CD8-positive, alpha-beta memory T cell (primary cell): ENCODE measurements around the gene TP63. TPM values are rescaled to one million over a fixed set of nuclear protein-coding genes. Genes with fewer than 3 reads are reported as not detected.
A peak's percentile ranks its signal among the peaks of the same experiment; 100 is the strongest.

Experiments used
- CTCF ChIA-PET: fragments of 350-600 bp; sonication (Branson Sonifier 250); formaldehyde crosslinking; loops from one replicate; lab custom pipeline; 2021; ENCODE audit warnings: antibody characterized with exemption; lab: Charles Lee
- POLR2A ChIA-PET: fragments of 350-600 bp; sonication (Branson Sonifier 250); formaldehyde crosslinking; loops from one replicate; lab custom pipeline; 2021; ENCODE audit warnings: antibody characterized with exemption; lab: Charles Lee
- DNase-seq, 5 donors: peaks; one replicate each; pipeline versions ENCODE4 v3.0.0 to v3.0.0-alpha.2; 2020 to 2022; ENCODE audit warnings: mixed read lengths in 1 of 5
- H3K27ac ChIP-seq: one replicate; pipeline ENCODE4 v1.7.0; 2013; ENCODE audit warnings: low read depth, mild to moderate bottlenecking, low read length, moderate library complexity
- H3K27me3 ChIP-seq: 2 replicates; pipeline ENCODE4 v1.7.0; 2013; ENCODE audit warnings: low read length, mild to moderate bottlenecking; ENCODE audit not compliant: insufficient read depth, poor library complexity, severe bottlenecking
- H3K36me3 ChIP-seq: 2 replicates; pipeline ENCODE4 v1.7.0; 2013; ENCODE audit warnings: mild to moderate bottlenecking, low read length, moderate library complexity; ENCODE audit not compliant: insufficient read depth
- H3K4me1 ChIP-seq: 2 replicates; pipeline ENCODE4 v1.7.0; 2013; ENCODE audit warnings: mild to moderate bottlenecking, low read length, moderate library complexity; ENCODE audit not compliant: insufficient read depth
- H3K4me3 ChIP-seq: 2 replicates; pipeline ENCODE4 v1.7.0; 2013; ENCODE audit warnings: mild to moderate bottlenecking, low read length
- H3K9me3 ChIP-seq: 2 replicates; pipeline ENCODE4 v1.7.0; 2013; ENCODE audit warnings: mild to moderate bottlenecking, low read length
- H3K27ac Mint-ChIP-seq, 8 donors: one replicate each; pipeline ENCODE4 v1.8.0; 2020 to 2021; ENCODE audit warnings: mixed read lengths in 8 of 8, mild to moderate bottlenecking in 6 of 8, inconsistent platforms in 3 of 8, moderate library complexity in 3 of 8
- H3K27me3 Mint-ChIP-seq, 2 donors: one replicate each; pipeline ENCODE4 v1.8.0; 2020 to 2021; ENCODE audit warnings: mixed read lengths in 2 of 2, mild to moderate bottlenecking in 1 of 2, moderate library complexity in 1 of 2
- H3K36me3 Mint-ChIP-seq, 3 donors: one replicate each; pipeline ENCODE4 v1.8.0; 2020 to 2021; ENCODE audit warnings: mixed read lengths in 3 of 3, inconsistent platforms in 1 of 3, mild to moderate bottlenecking in 1 of 3
- H3K4me1 Mint-ChIP-seq, 3 donors: one replicate each; pipeline ENCODE4 v1.8.0; 2020 to 2021; ENCODE audit warnings: mixed read lengths in 3 of 3, inconsistent platforms in 1 of 3, mild to moderate bottlenecking in 1 of 3
- H3K4me3 Mint-ChIP-seq, 7 donors: one replicate each; pipeline ENCODE4 v1.8.0; 2020 to 2021; ENCODE audit warnings: mixed read lengths in 7 of 7, mild to moderate bottlenecking in 6 of 7, moderate library complexity in 4 of 7, inconsistent platforms in 2 of 7
- H3K9me3 Mint-ChIP-seq, 5 donors: one replicate each; pipeline ENCODE4 v1.8.0; 2020 to 2022; ENCODE audit warnings: mixed read lengths in 5 of 5, mild to moderate bottlenecking in 3 of 5, moderate library complexity in 2 of 5, inconsistent platforms in 1 of 5
- polyA plus RNA-seq: library from polyadenylated mRNA; unstranded; fragments of 300-500 nt; fragmentation: Illumina TruSeq; gene quantifications from one replicate; pipeline ENCODE4 v1.2.3, GENCODE V29; 2021
- total RNA-seq, 2 experiments: library from RNA; stranded (reverse); gene quantifications; one replicate each; pipeline ENCODE4 v1.2.3, GENCODE V29; 2021

Gene TP63
- total and polyA plus RNA-seq, 3 experiments from 2014 or later, result 0.13 to 0.82 (median 0.31) TPM

DNA sequence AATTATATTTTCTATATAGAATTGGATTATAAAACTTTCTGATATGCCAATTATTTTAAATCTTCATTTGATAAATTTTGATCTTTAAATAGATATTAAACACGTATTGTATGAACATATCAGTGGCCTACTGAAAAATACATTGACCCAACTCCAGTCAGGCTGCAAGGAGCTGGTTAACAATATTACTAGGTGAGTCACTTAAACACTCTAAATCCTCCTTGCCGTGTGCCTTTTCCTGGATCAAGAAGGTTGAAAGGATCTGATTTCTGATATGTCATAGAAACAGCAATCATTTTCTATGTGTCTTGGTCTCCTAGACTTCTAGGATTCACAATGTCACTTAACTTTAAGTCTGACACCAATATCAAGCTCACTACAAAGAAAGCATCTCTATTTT lies 123.2 kb downstream of the TP63 start:
- DNase-seq, result no peak
- Histone ChIP-seq H3K4me1 (no peaks in the 10 kb centered on the region), H3K4me3 (no peak overlapping the region), H3K36me3 (no peaks in the 10 kb centered on the region), H3K9me3 (no peaks in the 10 kb centered on the region), H3K27me3 (no peaks in the 10 kb centered on the region), H3K27ac (no peak overlapping the region)
- ChIA-PET POLR2A (no interaction called here), CTCF (no interaction called here)
- Mint-ChIP-seq H3K4me3 (no peak overlapping the region), H3K27me3 (peaks cover 0 to 9% of the 10 kb centered on the region in 2 donors), H3K36me3 (no peaks in the 10 kb centered on the region), H3K9me3 (peaks cover 0 to 2% (median 0%) of the 10 kb centered on the region in 5 donors), H3K27ac (no peak overlapping the region), H3K4me1 (no peaks in the 10 kb centered on the region)

DNA sequence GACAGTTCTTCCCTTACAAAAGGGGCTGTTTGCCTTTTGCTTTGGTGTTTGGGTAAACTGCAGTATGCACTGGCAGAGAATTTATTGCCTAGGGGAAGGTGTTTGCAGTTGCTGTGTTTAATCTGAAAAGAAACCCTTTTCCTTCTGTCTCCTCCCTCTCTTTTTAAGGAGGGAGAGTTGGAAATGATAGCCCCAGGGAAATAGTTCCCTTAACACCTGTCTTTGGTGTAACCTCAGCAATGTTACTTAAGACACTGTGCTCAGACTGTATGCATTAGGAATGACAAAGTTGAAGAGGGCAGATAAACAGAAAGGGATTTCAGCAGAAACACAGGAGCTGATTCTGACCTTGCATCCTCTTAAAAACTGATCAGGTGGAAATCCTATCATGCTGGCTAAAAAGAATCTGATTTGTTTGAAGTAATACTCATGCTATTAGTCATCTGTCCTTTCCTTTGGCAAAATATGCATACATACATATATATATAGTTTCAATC lies 125.4 kb downstream of the TP63 start:
- H3K27me3 ChIP-seq, result no peaks in the 10 kb centered on the region

DNA sequence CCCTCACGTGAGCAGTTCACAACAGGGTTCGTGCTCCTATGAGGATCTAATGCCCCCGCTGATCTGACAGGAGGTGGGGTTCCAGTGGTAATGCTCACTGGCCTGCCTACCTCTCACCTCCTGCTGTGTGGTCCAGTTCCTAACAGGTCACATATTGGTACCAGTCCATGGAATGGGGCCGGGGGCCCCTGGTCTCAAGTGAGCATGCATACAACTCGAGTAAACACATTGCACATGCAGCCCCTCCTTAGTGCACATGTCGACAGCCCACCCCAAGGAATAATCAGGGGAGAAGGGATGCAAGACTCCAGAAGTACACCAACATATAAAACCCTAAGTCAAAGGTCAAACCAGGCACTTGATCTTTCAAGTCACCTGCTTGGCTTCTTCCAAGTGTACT lies 127.0 kb downstream of the TP63 start:
- Histone ChIP-seq H3K4me3 (no peak overlapping the region), H3K27me3 (no peaks in the 10 kb centered on the region), H3K36me3 (no peaks in the 10 kb centered on the region), H3K27ac (no peak overlapping the region), H3K9me3 (no peaks in the 10 kb centered on the region), H3K4me1 (no peaks in the 10 kb centered on the region)
- ChIA-PET CTCF (no interaction called here), POLR2A (no interaction called here)
- no peaks in the 10 kb centered on the region for H3K9me3 Mint-ChIP-seq
- DNase-seq, result no peak
- H3K36me3 Mint-ChIP-seq, result no peaks in the 10 kb centered on the region
- no peaks in the 10 kb centered on the region for H3K4me1 Mint-ChIP-seq
- peaks cover 0 to 9% of the 10 kb centered on the region in 2 donors for H3K27me3 Mint-ChIP-seq
- H3K4me3 Mint-ChIP-seq, result no peak overlapping the region
- no peak overlapping the region for H3K27ac Mint-ChIP-seq

More for the DNA sequence above, 125.4 kb downstream of the TP63 start:
- Mint-ChIP-seq H3K9me3 (no peaks in the 10 kb centered on the region), H3K27me3 (peaks cover 0 to 9% of the 10 kb centered on the region in 2 donors), H3K4me3 (no peak overlapping the region), H3K4me1 (no peaks in the 10 kb centered on the region), H3K27ac (no peak overlapping the region), H3K36me3 (no peaks in the 10 kb centered on the region)
- Histone ChIP-seq H3K27ac (no peak overlapping the region), H3K4me3 (no peak overlapping the region), H3K4me1 (no peaks in the 10 kb centered on the region), H3K9me3 (no peaks in the 10 kb centered on the region), H3K36me3 (no peaks in the 10 kb centered on the region)
- POLR2A ChIA-PET, result no interaction called here
- DNase-seq, result no peak
- CTCF ChIA-PET, result no interaction called here

DNA sequence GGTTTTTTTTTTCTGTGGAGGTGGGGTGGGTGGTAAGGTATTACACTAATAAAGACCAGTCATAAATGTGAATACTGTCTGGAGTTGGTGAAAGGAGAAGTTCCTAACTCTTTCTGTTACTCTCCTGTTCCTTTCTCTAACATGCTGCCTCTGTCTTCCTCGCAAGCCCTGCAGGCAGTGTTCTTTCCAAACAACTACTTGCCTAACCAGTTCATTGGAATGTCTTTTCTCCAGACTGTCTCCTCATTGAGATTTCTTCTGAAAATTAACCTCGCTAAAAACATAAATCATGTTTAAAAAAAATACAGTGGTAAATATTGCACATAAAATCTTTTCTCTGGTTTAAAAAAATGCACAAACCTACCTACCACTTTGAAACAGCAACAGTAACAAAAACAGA lies 135.2 kb downstream of the TP63 start:
- no peaks in the 10 kb centered on the region for H3K4me1 ChIP-seq
- Mint-ChIP-seq H3K27me3 (peaks cover 0 to 2% of the 10 kb centered on the region in 2 donors), H3K27ac (no peak overlapping the region), H3K4me1 (no peaks in the 10 kb centered on the region), H3K4me3 (no peak overlapping the region), H3K36me3 (no peaks in the 10 kb centered on the region), H3K9me3 (no peaks in the 10 kb centered on the region)
- POLR2A ChIA-PET, result no interaction called here
- no peak overlapping the region for H3K27ac ChIP-seq
- no peak overlapping the region for H3K4me3 ChIP-seq
- H3K9me3 ChIP-seq, result no peaks in the 10 kb centered on the region
- no peaks in the 10 kb centered on the region for H3K27me3 ChIP-seq
- CTCF ChIA-PET, result no interaction called here
- no peak for DNase-seq
- no peaks in the 10 kb centered on the region for H3K36me3 ChIP-seq

DNA sequence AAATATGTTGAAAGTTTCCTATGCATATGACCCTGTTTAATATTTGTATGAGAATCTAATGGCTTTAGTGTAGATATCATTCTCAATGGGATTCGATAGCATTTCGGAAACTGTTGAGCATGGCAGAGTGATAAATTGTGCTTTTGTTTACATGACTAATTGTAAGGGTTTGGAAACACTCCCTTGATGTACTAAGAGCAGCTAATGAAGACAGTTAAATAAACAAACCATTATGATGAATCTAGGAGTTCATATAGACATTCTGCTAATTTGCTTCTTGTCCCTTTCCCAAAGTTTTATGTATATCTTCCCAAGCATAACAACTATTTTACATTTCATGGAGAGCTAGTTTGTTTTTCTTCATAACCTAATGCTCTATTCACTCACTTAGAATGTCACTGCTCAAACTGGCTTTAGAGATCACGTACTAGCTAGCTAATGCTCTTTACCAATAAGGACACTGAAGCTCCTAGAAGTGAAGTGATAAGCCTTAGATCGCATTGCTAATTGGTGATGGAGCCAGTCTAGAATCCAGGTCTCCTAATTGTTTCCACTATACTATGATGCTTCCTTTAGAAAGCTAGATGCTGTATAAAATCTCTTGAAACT lies 140.8 kb downstream of the TP63 start:
- no peak for DNase-seq
- H3K9me3 Mint-ChIP-seq, result no peaks in the 10 kb centered on the region
- ChIA-PET CTCF (no interaction called here), POLR2A (no interaction called here)
- H3K4me1 Mint-ChIP-seq, result no peaks in the 10 kb centered on the region
- H3K27me3 Mint-ChIP-seq, result no peaks in the 10 kb centered on the region
- no peaks in the 10 kb centered on the region for H3K36me3 Mint-ChIP-seq
- Histone ChIP-seq H3K9me3 (no peaks in the 10 kb centered on the region), H3K36me3 (no peaks in the 10 kb centered on the region), H3K27ac (no peak overlapping the region), H3K4me3 (no peak overlapping the region), H3K4me1 (no peaks in the 10 kb centered on the region), H3K27me3 (no peaks in the 10 kb centered on the region)
- no peak overlapping the region for H3K27ac Mint-ChIP-seq
- no peak overlapping the region for H3K4me3 Mint-ChIP-seq

DNA sequence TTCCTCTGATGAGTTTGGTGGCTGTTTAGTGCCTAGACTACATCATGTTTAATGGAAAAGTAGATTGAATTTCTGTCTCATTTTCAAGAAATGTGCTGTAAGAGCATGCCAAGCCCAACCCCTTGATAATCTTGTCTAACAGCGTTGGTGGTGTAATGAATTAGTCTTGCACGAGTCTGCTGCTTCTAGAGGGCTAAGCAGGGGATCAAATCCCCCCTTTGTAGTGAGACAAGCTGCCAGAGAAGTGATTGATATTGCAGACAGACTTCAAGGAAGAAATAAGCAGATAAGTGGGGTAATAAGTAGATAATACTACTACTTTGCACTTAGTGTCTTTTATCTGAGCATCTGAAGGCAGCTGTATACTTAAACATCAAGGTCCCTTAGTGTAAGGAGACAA lies 141.4 kb downstream of the TP63 start:
- Histone ChIP-seq H3K4me3 (no peak overlapping the region), H3K36me3 (no peaks in the 10 kb centered on the region), H3K27ac (no peak overlapping the region), H3K9me3 (no peaks in the 10 kb centered on the region), H3K4me1 (no peaks in the 10 kb centered on the region), H3K27me3 (no peaks in the 10 kb centered on the region)
- ChIA-PET CTCF (no interaction called here), POLR2A (no interaction called here)
- Mint-ChIP-seq H3K27me3 (no peaks in the 10 kb centered on the region), H3K4me3 (no peak overlapping the region), H3K4me1 (no peaks in the 10 kb centered on the region), H3K9me3 (no peaks in the 10 kb centered on the region), H3K27ac (no peak overlapping the region), H3K36me3 (no peaks in the 10 kb centered on the region)
- no peak for DNase-seq

DNA sequence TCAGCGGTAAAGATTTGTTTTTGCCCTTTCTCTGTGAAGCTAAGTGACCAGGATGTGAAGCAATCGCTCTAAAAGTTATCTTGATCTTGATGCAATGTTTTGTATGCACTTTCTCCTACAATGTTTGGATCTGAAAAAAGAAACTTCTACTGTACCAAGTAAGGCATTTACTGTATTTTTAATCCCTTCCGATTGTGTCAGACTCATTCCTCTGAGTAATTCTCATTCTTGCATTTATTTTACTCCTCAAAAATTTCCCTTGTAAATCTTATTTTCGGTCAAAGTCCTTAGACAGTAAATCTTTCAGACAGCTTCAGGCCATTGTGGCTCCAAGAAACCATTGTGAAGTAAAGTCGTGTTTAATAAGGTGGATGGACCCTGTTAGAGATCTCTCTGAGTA lies 141.9 kb downstream of the TP63 start:
- Histone ChIP-seq H3K4me3 (no peak overlapping the region), H3K4me1 (no peaks in the 10 kb centered on the region), H3K36me3 (no peaks in the 10 kb centered on the region), H3K27ac (no peak overlapping the region), H3K27me3 (no peaks in the 10 kb centered on the region), H3K9me3 (no peaks in the 10 kb centered on the region)
- Mint-ChIP-seq H3K9me3 (no peaks in the 10 kb centered on the region), H3K27ac (no peak overlapping the region), H3K4me3 (no peak overlapping the region), H3K27me3 (no peaks in the 10 kb centered on the region), H3K36me3 (no peaks in the 10 kb centered on the region), H3K4me1 (no peaks in the 10 kb centered on the region)
- CTCF ChIA-PET, result no interaction called here
- no peak for DNase-seq
- POLR2A ChIA-PET, result no interaction called here

DNA sequence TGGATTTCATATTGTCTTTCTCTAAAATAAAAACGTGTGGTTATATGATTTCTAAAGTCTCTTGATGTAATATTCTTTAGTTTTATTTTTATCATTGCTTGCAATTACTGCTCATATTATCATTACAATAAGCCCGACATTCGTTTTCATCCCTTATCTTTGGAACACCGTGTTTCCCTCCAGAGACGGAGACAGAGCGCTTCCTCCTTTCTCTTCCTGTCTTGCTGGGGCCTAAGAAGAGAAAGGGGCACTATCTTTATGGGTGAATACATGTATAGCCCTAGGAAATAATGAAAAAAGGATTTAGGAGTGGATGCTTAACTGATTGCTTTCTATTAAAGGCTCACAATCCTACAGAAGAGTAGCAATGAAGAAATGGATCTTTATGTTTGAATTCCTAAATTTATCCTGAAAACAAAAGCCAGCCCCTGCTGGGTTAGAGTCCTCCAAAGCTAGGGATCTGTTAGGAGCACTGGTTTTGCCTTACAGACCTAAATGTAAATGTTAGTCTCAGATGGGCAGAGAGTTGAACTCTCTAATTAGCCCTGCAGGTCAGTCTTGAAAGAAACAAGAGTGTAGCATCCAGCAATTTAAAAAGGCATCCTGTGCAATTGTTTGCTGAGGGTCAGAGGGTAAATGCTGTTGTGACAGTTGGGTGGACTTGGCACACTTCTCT lies 145.1 kb downstream of the TP63 start:
- no peaks in the 10 kb centered on the region for H3K9me3 ChIP-seq
- Mint-ChIP-seq H3K36me3 (no peaks in the 10 kb centered on the region), H3K4me1 (no peaks in the 10 kb centered on the region), H3K27ac (peak overlapping the region in 1 of 8 donors; percentile 47), H3K27me3 (peaks cover 0 to 3% of the 10 kb centered on the region in 2 donors), H3K9me3 (no peaks in the 10 kb centered on the region), H3K4me3 (no peak overlapping the region)
- CTCF ChIA-PET, result no interaction called here
- POLR2A ChIA-PET, result no interaction called here
- no peaks in the 10 kb centered on the region for H3K36me3 ChIP-seq
- no peaks in the 10 kb centered on the region for H3K4me1 ChIP-seq
- H3K27ac ChIP-seq, result no peak overlapping the region
- no peak overlapping the region for H3K4me3 ChIP-seq
- DNase-seq, result no peak
- H3K27me3 ChIP-seq, result no peaks in the 10 kb centered on the region
